ENCODE results near the gene RTBDN.

- TF ChIP-seq, protein P1, sequence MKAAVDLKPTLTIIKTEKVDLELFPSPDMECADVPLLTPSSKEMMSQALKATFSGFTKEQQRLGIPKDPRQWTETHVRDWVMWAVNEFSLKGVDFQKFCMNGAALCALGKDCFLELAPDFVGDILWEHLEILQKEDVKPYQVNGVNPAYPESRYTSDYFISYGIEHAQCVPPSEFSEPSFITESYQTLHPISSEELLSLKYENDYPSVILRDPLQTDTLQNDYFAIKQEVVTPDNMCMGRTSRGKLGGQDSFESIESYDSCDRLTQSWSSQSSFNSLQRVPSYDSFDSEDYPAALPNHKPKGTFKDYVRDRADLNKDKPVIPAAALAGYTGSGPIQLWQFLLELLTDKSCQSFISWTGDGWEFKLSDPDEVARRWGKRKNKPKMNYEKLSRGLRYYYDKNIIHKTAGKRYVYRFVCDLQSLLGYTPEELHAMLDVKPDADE (IDR thresholded peaks at IDR 0.05): no peak
- TF ChIP-seq EZH2phosphoT487 (IDR thresholded peaks at IDR 0.05; ENCODE audit: unreplicated experiment) (no peak), CTCF (conservative IDR thresholded peaks at IDR 0.05; ENCODE audit: low read depth in 2 of 2) (no peak), POLR2AphosphoS5 (IDR thresholded peaks at IDR 0.05; ENCODE audit: low read depth) (peak; percentile 47), CREB1 (CRISPR knock-in tag; IDR thresholded peaks at IDR 0.05; ENCODE audit: low read depth) (no peak), EZH2 (IDR thresholded peaks at IDR 0.05; ENCODE audit: low read depth, unreplicated experiment) (no peak), ZNF114 (CRISPR knock-in tag; IDR thresholded peaks at IDR 0.05) (no peak)
- TF ChIP-seq, protein P2, sequence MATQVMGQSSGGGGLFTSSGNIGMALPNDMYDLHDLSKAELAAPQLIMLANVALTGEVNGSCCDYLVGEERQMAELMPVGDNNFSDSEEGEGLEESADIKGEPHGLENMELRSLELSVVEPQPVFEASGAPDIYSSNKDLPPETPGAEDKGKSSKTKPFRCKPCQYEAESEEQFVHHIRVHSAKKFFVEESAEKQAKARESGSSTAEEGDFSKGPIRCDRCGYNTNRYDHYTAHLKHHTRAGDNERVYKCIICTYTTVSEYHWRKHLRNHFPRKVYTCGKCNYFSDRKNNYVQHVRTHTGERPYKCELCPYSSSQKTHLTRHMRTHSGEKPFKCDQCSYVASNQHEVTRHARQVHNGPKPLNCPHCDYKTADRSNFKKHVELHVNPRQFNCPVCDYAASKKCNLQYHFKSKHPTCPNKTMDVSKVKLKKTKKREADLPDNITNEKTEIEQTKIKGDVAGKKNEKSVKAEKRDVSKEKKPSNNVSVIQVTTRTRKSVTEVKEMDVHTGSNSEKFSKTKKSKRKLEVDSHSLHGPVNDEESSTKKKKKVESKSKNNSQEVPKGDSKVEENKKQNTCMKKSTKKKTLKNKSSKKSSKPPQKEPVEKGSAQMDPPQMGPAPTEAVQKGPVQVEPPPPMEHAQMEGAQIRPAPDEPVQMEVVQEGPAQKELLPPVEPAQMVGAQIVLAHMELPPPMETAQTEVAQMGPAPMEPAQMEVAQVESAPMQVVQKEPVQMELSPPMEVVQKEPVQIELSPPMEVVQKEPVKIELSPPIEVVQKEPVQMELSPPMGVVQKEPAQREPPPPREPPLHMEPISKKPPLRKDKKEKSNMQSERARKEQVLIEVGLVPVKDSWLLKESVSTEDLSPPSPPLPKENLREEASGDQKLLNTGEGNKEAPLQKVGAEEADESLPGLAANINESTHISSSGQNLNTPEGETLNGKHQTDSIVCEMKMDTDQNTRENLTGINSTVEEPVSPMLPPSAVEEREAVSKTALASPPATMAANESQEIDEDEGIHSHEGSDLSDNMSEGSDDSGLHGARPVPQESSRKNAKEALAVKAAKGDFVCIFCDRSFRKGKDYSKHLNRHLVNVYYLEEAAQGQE (IDR thresholded peaks at IDR 0.05; ENCODE audit: unreplicated experiment): no peak
These were observed 56.1 kb downstream of the RTBDN start for GRCh38 chr19:12778017-12778904.

Measured in GM23338 (cell line).